CD14-positive monocyte (primary cell): ENCODE measurements around the gene GSTA4. TPM values are rescaled to one million over a fixed set of nuclear protein-coding genes. Genes with fewer than 3 reads are reported as not detected.

Experiments
- DNase-seq, 3 donors: peaks; one replicate each; pipeline ENCODE4 v3.0.0-alpha.2; 2011 to 2022
- H2AFZ ChIP-seq: 2 replicates; pipeline ENCODE4 v1.6.0; 2012; ENCODE audit warnings: mild to moderate bottlenecking, low read depth, low read length, inconsistent platforms; ENCODE audit not compliant: insufficient read depth, poor library complexity, severe bottlenecking
- H3K27ac ChIP-seq, 2 donors: 1 replicate in 1 of 2; 2 replicates in 1 of 2; pipeline ENCODE4 v1.5.1; 2012 to 2013; ENCODE audit warnings: low read length in 2 of 2, control low read depth in 1 of 2, inconsistent platforms in 1 of 2, low read depth in 1 of 2, mild to moderate bottlenecking in 1 of 2
- H3K27me3 ChIP-seq, 2 donors: one replicate each; pipeline versions ENCODE4 v1.6.0 to v1.6.1; 2011 to 2013; ENCODE audit warnings: low read length in 2 of 2; ENCODE audit not compliant: control insufficient read depth in 2 of 2, insufficient read depth in 2 of 2
- H3K36me3 ChIP-seq, 2 donors: replicated peaks in 1 of 2; 1 replicate in 1 of 2; 2 replicates in 1 of 2; pipeline versions ENCODE4 v1.5.1 to v1.6.1; 2012 to 2013; ENCODE audit warnings: low read length in 2 of 2, control low read depth in 1 of 2, inconsistent platforms in 1 of 2, mild to moderate bottlenecking in 1 of 2; ENCODE audit not compliant: insufficient read depth in 2 of 2, control insufficient read depth in 1 of 2
- H3K4me1 ChIP-seq, 2 donors: 1 replicate in 1 of 2; 2 replicates in 1 of 2; pipeline versions ENCODE4 v1.5.1 to v1.6.1; 2012 to 2013; ENCODE audit warnings: low read length in 2 of 2, control low read depth in 1 of 2, inconsistent platforms in 1 of 2, mild to moderate bottlenecking in 1 of 2, moderate library complexity in 1 of 2; ENCODE audit not compliant: insufficient read depth in 2 of 2, control insufficient read depth in 1 of 2
- H3K4me2 ChIP-seq: replicated peaks from 2 replicates; pipeline ENCODE3; 2012; ENCODE audit warnings: low read length, moderate library complexity, mild to moderate bottlenecking; ENCODE audit not compliant: poor library complexity, severe bottlenecking; ENCODE audit errors: extremely low read depth
- H3K4me3 ChIP-seq, 3 experiments: fragments of 200-600 bp in 1 of 3; sonication (generic) in 1 of 3; replicated peaks in 1 of 3; 1 replicate in 2 of 3; 2 replicates in 1 of 3; pipeline ENCODE4 v1.5.1; 2011 to 2013; ENCODE audit warnings: low read length in 3 of 3, mild to moderate bottlenecking in 3 of 3, control low read depth in 2 of 3, low read depth in 2 of 3, inconsistent platforms in 1 of 3, moderate library complexity in 1 of 3
- H3K79me2 ChIP-seq: 2 replicates; pipeline ENCODE4 v1.6.0; 2012; ENCODE audit warnings: mild to moderate bottlenecking, control low read depth, inconsistent platforms, low read length, moderate library complexity; ENCODE audit not compliant: insufficient read depth
- H3K9ac ChIP-seq: 2 replicates; pipeline ENCODE4 v1.6.0; 2017; ENCODE audit warnings: low read length, mild to moderate bottlenecking; ENCODE audit not compliant: insufficient read depth, poor library complexity, severe bottlenecking
- H3K9me3 ChIP-seq, 2 donors: replicated peaks in 1 of 2; 1 replicate in 1 of 2; 2 replicates in 1 of 2; pipeline versions ENCODE4 v1.5.1 to v1.6.1; 2012 to 2013; ENCODE audit warnings: low read length in 2 of 2, control low read depth in 1 of 2; ENCODE audit not compliant: control insufficient read depth in 1 of 2, insufficient read depth in 1 of 2
- H4K20me1 ChIP-seq: 2 replicates; pipeline ENCODE4 v1.6.0; 2012; ENCODE audit warnings: mild to moderate bottlenecking, low read length, control low read depth, moderate library complexity; ENCODE audit not compliant: insufficient read depth
- H3K27ac Mint-ChIP-seq, 7 donors: one replicate each; pipeline ENCODE4 v1.8.0; 2020; ENCODE audit warnings: mild to moderate bottlenecking in 7 of 7, mixed read lengths in 7 of 7, moderate library complexity in 6 of 7, inconsistent platforms in 2 of 7
- H3K27me3 Mint-ChIP-seq, 3 donors: one replicate each; pipeline ENCODE4 v1.8.0; 2021 to 2022; ENCODE audit warnings: low read depth in 3 of 3, mild to moderate bottlenecking in 3 of 3, mixed read lengths in 3 of 3, moderate library complexity in 3 of 3, inconsistent platforms in 1 of 3
- H3K36me3 Mint-ChIP-seq, 2 donors: one replicate each; pipeline ENCODE4 v1.8.0; 2020; ENCODE audit warnings: mixed read lengths in 2 of 2, inconsistent platforms in 1 of 2, mild to moderate bottlenecking in 1 of 2
- H3K4me1 Mint-ChIP-seq: one replicate; pipeline ENCODE4 v1.8.0; 2020; ENCODE audit warnings: mild to moderate bottlenecking, mixed read lengths
- H3K4me3 Mint-ChIP-seq, 2 donors: one replicate each; pipeline ENCODE4 v1.8.0; 2020; ENCODE audit warnings: mild to moderate bottlenecking in 2 of 2, mixed read lengths in 2 of 2, moderate library complexity in 1 of 2
- H3K9me3 Mint-ChIP-seq, 7 donors: one replicate each; pipeline ENCODE4 v1.8.0; 2020 to 2022; ENCODE audit warnings: mixed read lengths in 7 of 7, mild to moderate bottlenecking in 6 of 7, moderate library complexity in 6 of 7, inconsistent platforms in 2 of 7
- CTCF ChIP-seq: fragments of 200-600 bp; IDR thresholded peaks from one replicate; pipeline ENCODE4 v1.8.0; 2022; ENCODE audit warnings: antibody characterized with exemption, mild to moderate bottlenecking
- WGBS: methylation state at CpG from one replicate; pipeline ENCODE4 v1.1.5; 2013; ENCODE audit warnings: missing lambda C conversion rate; ENCODE audit not compliant: insufficient coverage; 5-methylcytosine and 5-hydroxymethylcytosine counted together
- intact Hi-C, 2 donors: fragments of 100-400 bp; cut with micrococcal nuclease; formaldehyde crosslinking; loops; one replicate each; pipeline versions ENCODE4 v1.15.0 to v1.15.1; 2023
- polyA plus RNA-seq, 3 donors: library from polyadenylated mRNA; depleted of rRNA in 1 of 3; unstranded in 2 of 3; stranded (reverse) in 1 of 3; fragments of 300-500 nt in 2 of 3; fragments of >200 nt in 1 of 3; fragmentation: Illumina TruSeq in 2 of 3; gene quantifications; 1 replicate in 2 of 3; 2 replicates in 1 of 3; pipeline ENCODE4 v1.2.3, GENCODE V29; 2012 to 2021

GSTA4 gene
- polyA plus RNA-seq, 3 donors: 0.34 to 0.41 (median 0.36) TPM

GRCh38 chr6:53020005-53020744 lies 25.1 kb upstream of the GSTA4 start:
- Histone ChIP-seq H3K4me3 (no peak overlapping the region), H3K27ac (no peak overlapping the region), H3K79me2 (no peaks in the 10 kb centered on the region), H2AFZ (no peak overlapping the region), H3K9ac (no peak overlapping the region), H3K4me2 (no peak overlapping the region), H4K20me1 (no peaks in the 10 kb centered on the region), H3K9me3 (no peaks in the 10 kb centered on the region), H3K36me3 (peaks cover 27 to 43% of the 10 kb centered on the region in 2 donors), H3K4me1 (no peaks in the 10 kb centered on the region), H3K27me3 (no peaks in the 10 kb centered on the region)
- no peak for TF ChIP-seq CTCF
- no peaks in the 10 kb centered on the region for H3K27me3 Mint-ChIP-seq
- H3K9me3 Mint-ChIP-seq: peaks cover 0 to 2% (median 0%) of the 10 kb centered on the region in 7 donors
- H3K36me3 Mint-ChIP-seq: peaks cover 48 to 50% of the 10 kb centered on the region in 2 donors
- intact Hi-C loops: no loop called here
- no peak for DNase-seq
- 13% methylated on average over 1 of the region's 3 CpGs for WGBS
- H3K27ac Mint-ChIP-seq: no peak overlapping the region
- no peaks in the 10 kb centered on the region for H3K4me1 Mint-ChIP-seq
- H3K4me3 Mint-ChIP-seq: no peak overlapping the region

GRCh38 chr6:53018446-53018845 lies 23.4 kb upstream of the GSTA4 start:
- Histone ChIP-seq H3K9me3 (no peaks in the 10 kb centered on the region), H3K4me2 (no peak overlapping the region), H4K20me1 (no peaks in the 10 kb centered on the region), H3K9ac (no peak overlapping the region), H3K36me3 (peaks cover 44 to 57% of the 10 kb centered on the region in 2 donors), H2AFZ (no peak overlapping the region), H3K79me2 (no peaks in the 10 kb centered on the region), H3K4me1 (no peaks in the 10 kb centered on the region), H3K27ac (no peak overlapping the region), H3K27me3 (no peaks in the 10 kb centered on the region), H3K4me3 (no peak overlapping the region)
- no peak for DNase-seq
- H3K9me3 Mint-ChIP-seq: peaks cover 0 to 2% (median 0%) of the 10 kb centered on the region in 7 donors
- WGBS: no CpG with 5 or more reads among the region's 2 CpGs
- H3K4me1 Mint-ChIP-seq: no peaks in the 10 kb centered on the region
- no peak overlapping the region for H3K4me3 Mint-ChIP-seq
- peaks cover 55 to 59% of the 10 kb centered on the region in 2 donors for H3K36me3 Mint-ChIP-seq
- H3K27ac Mint-ChIP-seq: no peak overlapping the region
- no peak for TF ChIP-seq CTCF
- intact Hi-C loops: no loop called here
- H3K27me3 Mint-ChIP-seq: no peaks in the 10 kb centered on the region
